A549 (cell line): ENCODE data around the gene ZNF341.

Source experiments
- CEBPB ChIP-seq, 2 experiments: fragments of >200 bp in 1 of 2; sonication (Bioruptor Twin) in 1 of 2; formaldehyde crosslinking in 1 of 2; IDR thresholded peaks; 2 replicates each; pipeline ENCODE4 v1.6.1; 2012 to 2016
- CTCF ChIP-seq: fragments of >200 bp; sonication (Bioruptor Twin); formaldehyde crosslinking; IDR thresholded peaks from 3 replicates; pipeline ENCODE4 v1.5.1; 2016
- EHF ChIP-seq: fragments of 250-450 bp; sonication (Bioruptor Pico); IDR thresholded peaks from 2 replicates; pipeline ENCODE4 v1.5.0; 2020; ENCODE audit warnings: mild to moderate bottlenecking
- EP300 ChIP-seq, 2 experiments: fragments of >200 bp; sonication (Bioruptor Twin); formaldehyde crosslinking; IDR thresholded peaks; 2 replicates in 1 of 2; 3 replicates in 1 of 2; pipeline ENCODE4 v1.6.1; 2016 to 2017
- FOXS1 ChIP-seq: fragments of 250-450 bp; sonication (Bioruptor Pico); IDR thresholded peaks from 2 replicates; pipeline ENCODE4 v1.5.0; 2020; ENCODE audit warnings: mild to moderate bottlenecking, moderate library complexity
- NR3C1 ChIP-seq: fragments of >200 bp; sonication (Bioruptor Twin); formaldehyde crosslinking; IDR thresholded peaks from 3 replicates; pipeline ENCODE4 v1.6.1; 2017
- PBX3 ChIP-seq: IDR thresholded peaks from 2 replicates; pipeline ENCODE4 v1.6.1; 2012
- PHF8 ChIP-seq: fragments of 200-600 bp; sonication (generic); IDR thresholded peaks from 2 replicates; pipeline ENCODE4 v1.6.1; 2016; ENCODE audit warnings: low read depth, mild to moderate bottlenecking, antibody characterized with exemption, moderate library complexity, borderline replicate concordance
- POLR2A ChIP-seq: IDR thresholded peaks from 2 replicates; pipeline ENCODE4 v1.6.1; 2012; ENCODE audit warnings: mild to moderate bottlenecking, low read length
- RAD21 ChIP-seq, 2 experiments: fragments of >200 bp in 1 of 2; sonication (Bioruptor Twin) in 1 of 2; formaldehyde crosslinking in 1 of 2; IDR thresholded peaks in 1 of 2; conservative IDR thresholded peaks in 1 of 2; 2 replicates in 1 of 2; 3 replicates in 1 of 2; pipeline ENCODE4 v1.6.1; 2012 to 2018; ENCODE audit warnings: inconsistent platforms in 1 of 2
- RFX5 ChIP-seq: fragments of 450-650 bp; IDR thresholded peaks from 2 replicates; pipeline ENCODE4 v1.7.1; 2014; ENCODE audit warnings: antibody characterized with exemption, mild to moderate bottlenecking, moderate library complexity

GRCh38 chr20:33773412-33774089 is 41.8 kb downstream of the ZNF341 start:
- TF ChIP-seq NR3C1 (no peak), RAD21 (conservative IDR thresholded peaks at IDR 0.05 in 1 of 2, IDR thresholded peaks at IDR 0.05 in 1 of 2) (no peak), POLR2A (no peak), CTCF (no peak), CEBPB (IDR thresholded peaks at IDR 0.05) (no peak), PHF8 (no peak), PBX3 (no peak), RFX5 (no peak), FOXS1 (no peak), EHF (CRISPR knock-in tag) (no peak), EP300 (IDR thresholded peaks at IDR 0.05) (no peak)
